Cardiac septum (tissue), 1 donor: ENCODE measurements around the gene HOXA3. TPM values are rescaled to one million over a fixed set of nuclear protein-coding genes. Genes with fewer than 3 reads are reported as not detected.
A peak's percentile ranks its signal among the peaks of the same experiment; 100 is the strongest.

Experiments used
- DNase-seq: peaks from one replicate; pipeline ENCODE4 v3.0.0-alpha.2; 2020; ENCODE audit warnings: low spot score
- intact Hi-C: fragments of 100-400 bp; cut with DNase I; formaldehyde crosslinking; loops from one replicate; pipeline ENCODE4 v1.14.0; 2022
- total RNA-seq: library from RNA; stranded (reverse); fragmentation: NEBNext Ultra II Directional; extraction: Animal tissue kit (Norgen Biotek cat#: 25700); gene quantifications from one replicate; pipeline ENCODE4 v1.2.1, GENCODE V29; 2021
- donor health status: DM: no; HTN: no; CAD: no.

Gene HOXA3
- total RNA-seq, 1 donor from 2014 or later: 0.40 TPM

- DNase-seq: peak; percentile 60
- intact Hi-C loops: no loop called here
Observed at GRCh38 chr7:27148756-27149641, 3.4 kb downstream of the HOXA3 start.

GRCh38 chr7:27148031-27148755 is 4.2 kb downstream of the HOXA3 start:
- intact Hi-C loops: no loop called here
- DNase-seq: peak; percentile 54

- DNase-seq: peak; percentile 74
- intact Hi-C loops: no loop called here
Observed at GRCh38 chr7:27147199-27148030, 5.0 kb downstream of the HOXA3 start, which contains the start of gene HOXA6. Gene HOXA6 (minus strand): TSS chr7:27147774. CDS start chr7:27147749, 25 bp downstream.

- intact Hi-C loops: no loop called here
- DNase-seq: peak; percentile 53
Observed at GRCh38 chr7:27146491-27147198, 5.7 kb downstream of the HOXA3 start.

GRCh38 chr7:27145914-27146412 is 6.4 kb downstream of the HOXA3 start:
- intact Hi-C loops: no loop called here
- peak; percentile 59 for DNase-seq

GRCh38 chr7:27145165-27145913 is 7.0 kb downstream of the HOXA3 start:
- intact Hi-C loops: no loop called here

GRCh38 chr7:27144781-27145164 is 7.6 kb downstream of the HOXA3 start:
- DNase-seq: peak; percentile 47
- intact Hi-C loops: no loop called here

More at GRCh38 chr7:27145165-27145913, 7.0 kb downstream of the HOXA3 start:
- peak; percentile 47 for DNase-seq

- no peak for DNase-seq
- intact Hi-C loops: no loop called here
Observed at GRCh38 chr7:27143950-27144780, 8.2 kb downstream of the HOXA3 start.

GRCh38 chr7:27143023-27143949 is 9.1 kb downstream of the HOXA3 start, which contains the start of gene HOXA5:
Gene HOXA5 (minus strand): TSS chr7:27143681. CDS start chr7:27143607, 74 bp downstream.
- intact Hi-C loops: no loop called here
- peak; percentile 73 for DNase-seq

GRCh38 chr7:27142580-27143022 is 9.8 kb downstream of the HOXA3 start:
- intact Hi-C loops: no loop called here
- peak; percentile 43 for DNase-seq

GRCh38 chr7:27141923-27142579 is 10.3 kb downstream of the HOXA3 start:
- intact Hi-C loops: no loop called here
- DNase-seq: peak; percentile 66

- intact Hi-C loops: no loop called here
- no peak for DNase-seq
Observed at GRCh38 chr7:27141137-27141922, 11.1 kb downstream of the HOXA3 start.

GRCh38 chr7:27140126-27140857 is 12.1 kb downstream of the HOXA3 start:
- intact Hi-C loops: no loop called here
- DNase-seq: no peak
